ENCODE results near the gene MEIS1.

GRCh38 chr2:66506265-66506664 is 71.3 kb downstream of the MEIS1 start:
- TF ChIP-seq, protein P1, sequence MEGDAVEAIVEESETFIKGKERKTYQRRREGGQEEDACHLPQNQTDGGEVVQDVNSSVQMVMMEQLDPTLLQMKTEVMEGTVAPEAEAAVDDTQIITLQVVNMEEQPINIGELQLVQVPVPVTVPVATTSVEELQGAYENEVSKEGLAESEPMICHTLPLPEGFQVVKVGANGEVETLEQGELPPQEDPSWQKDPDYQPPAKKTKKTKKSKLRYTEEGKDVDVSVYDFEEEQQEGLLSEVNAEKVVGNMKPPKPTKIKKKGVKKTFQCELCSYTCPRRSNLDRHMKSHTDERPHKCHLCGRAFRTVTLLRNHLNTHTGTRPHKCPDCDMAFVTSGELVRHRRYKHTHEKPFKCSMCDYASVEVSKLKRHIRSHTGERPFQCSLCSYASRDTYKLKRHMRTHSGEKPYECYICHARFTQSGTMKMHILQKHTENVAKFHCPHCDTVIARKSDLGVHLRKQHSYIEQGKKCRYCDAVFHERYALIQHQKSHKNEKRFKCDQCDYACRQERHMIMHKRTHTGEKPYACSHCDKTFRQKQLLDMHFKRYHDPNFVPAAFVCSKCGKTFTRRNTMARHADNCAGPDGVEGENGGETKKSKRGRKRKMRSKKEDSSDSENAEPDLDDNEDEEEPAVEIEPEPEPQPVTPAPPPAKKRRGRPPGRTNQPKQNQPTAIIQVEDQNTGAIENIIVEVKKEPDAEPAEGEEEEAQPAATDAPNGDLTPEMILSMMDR (conservative IDR thresholded peaks at IDR 0.05; ENCODE audit: low read depth, low read length) = no peak
- TF ChIP-seq EZH2 (IDR thresholded peaks at IDR 0.05; ENCODE audit: borderline replicate concordance, low read depth, low read length, poor library complexity, severe bottlenecking) = no peak
